Gastroesophageal sphincter (tissue), 3 donors: ENCODE data around the gene C5orf24.

Source experiments
- EP300 ChIP-seq: sonication (generic); formaldehyde crosslinking; IDR thresholded peaks from one replicate; pipeline ENCODE4 v1.6.1; 2017; ENCODE audit warnings: antibody characterized with exemption, mild to moderate bottlenecking
- POLR2A ChIP-seq, 2 donors: fragments of 450-650 bp; IDR thresholded peaks; one replicate each; pipeline ENCODE4 v1.6.1; 2017; ENCODE audit warnings: antibody characterized with exemption in 2 of 2, mild to moderate bottlenecking in 2 of 2, moderate library complexity in 1 of 2
- POLR2AphosphoS5 ChIP-seq: sonication (generic); formaldehyde crosslinking; IDR thresholded peaks from one replicate; pipeline ENCODE4 v1.6.1; 2017; ENCODE audit warnings: antibody characterized with exemption
- TF ChIP-seq, protein P1 (sequence below), 4 experiments: fragments of 200-600 bp in 2 of 4; fragments of 450-650 bp in 2 of 4; sonication (generic) in 1 of 4; IDR thresholded peaks; one replicate each; pipeline ENCODE4 v1.5.1; 2017 to 2019; ENCODE audit warnings: antibody characterized with exemption in 4 of 4, mild to moderate bottlenecking in 2 of 4, moderate library complexity in 2 of 4

DNA sequence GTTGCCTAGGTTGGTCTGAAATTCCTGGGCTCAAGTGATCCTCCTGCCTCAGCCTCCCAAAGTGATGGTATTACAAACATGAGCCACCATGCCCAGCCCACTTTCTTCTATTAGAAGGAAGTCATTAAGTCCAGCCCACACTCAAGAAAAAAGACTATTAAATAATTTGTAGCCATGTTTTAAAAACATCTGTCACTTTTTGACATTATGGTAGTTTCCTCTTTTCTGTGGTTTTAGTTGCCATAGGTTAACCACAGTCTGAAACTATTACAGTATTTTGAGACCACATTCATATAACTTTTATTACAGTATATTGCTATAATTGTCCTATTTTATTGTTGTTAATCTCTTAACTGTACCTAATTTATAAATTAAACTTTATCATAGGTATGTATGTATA lies 31.9 kb upstream of the C5orf24 start:
- TF ChIP-seq, protein P1, sequence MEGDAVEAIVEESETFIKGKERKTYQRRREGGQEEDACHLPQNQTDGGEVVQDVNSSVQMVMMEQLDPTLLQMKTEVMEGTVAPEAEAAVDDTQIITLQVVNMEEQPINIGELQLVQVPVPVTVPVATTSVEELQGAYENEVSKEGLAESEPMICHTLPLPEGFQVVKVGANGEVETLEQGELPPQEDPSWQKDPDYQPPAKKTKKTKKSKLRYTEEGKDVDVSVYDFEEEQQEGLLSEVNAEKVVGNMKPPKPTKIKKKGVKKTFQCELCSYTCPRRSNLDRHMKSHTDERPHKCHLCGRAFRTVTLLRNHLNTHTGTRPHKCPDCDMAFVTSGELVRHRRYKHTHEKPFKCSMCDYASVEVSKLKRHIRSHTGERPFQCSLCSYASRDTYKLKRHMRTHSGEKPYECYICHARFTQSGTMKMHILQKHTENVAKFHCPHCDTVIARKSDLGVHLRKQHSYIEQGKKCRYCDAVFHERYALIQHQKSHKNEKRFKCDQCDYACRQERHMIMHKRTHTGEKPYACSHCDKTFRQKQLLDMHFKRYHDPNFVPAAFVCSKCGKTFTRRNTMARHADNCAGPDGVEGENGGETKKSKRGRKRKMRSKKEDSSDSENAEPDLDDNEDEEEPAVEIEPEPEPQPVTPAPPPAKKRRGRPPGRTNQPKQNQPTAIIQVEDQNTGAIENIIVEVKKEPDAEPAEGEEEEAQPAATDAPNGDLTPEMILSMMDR (IDR thresholded peaks at IDR 0.05), result no peak
- TF ChIP-seq POLR2A (IDR thresholded peaks at IDR 0.05) (no peak), EP300 (no peak), POLR2AphosphoS5 (no peak)
